CD4-positive, alpha-beta T cell treated with Interferon gamma for 1 hour (primary cell): ENCODE results near the gene ZNF787.
"Not testable (repeated sequence)": the region's sequence is repeated elsewhere in the genome, so short reads cannot be mapped to it uniquely, and the experiment has no call there.

ENCODE experiments used
- DNase-seq: peaks from one replicate; pipeline ENCODE4 v3.0.0-alpha.2; 2020

ZNF787 gene

DNA sequence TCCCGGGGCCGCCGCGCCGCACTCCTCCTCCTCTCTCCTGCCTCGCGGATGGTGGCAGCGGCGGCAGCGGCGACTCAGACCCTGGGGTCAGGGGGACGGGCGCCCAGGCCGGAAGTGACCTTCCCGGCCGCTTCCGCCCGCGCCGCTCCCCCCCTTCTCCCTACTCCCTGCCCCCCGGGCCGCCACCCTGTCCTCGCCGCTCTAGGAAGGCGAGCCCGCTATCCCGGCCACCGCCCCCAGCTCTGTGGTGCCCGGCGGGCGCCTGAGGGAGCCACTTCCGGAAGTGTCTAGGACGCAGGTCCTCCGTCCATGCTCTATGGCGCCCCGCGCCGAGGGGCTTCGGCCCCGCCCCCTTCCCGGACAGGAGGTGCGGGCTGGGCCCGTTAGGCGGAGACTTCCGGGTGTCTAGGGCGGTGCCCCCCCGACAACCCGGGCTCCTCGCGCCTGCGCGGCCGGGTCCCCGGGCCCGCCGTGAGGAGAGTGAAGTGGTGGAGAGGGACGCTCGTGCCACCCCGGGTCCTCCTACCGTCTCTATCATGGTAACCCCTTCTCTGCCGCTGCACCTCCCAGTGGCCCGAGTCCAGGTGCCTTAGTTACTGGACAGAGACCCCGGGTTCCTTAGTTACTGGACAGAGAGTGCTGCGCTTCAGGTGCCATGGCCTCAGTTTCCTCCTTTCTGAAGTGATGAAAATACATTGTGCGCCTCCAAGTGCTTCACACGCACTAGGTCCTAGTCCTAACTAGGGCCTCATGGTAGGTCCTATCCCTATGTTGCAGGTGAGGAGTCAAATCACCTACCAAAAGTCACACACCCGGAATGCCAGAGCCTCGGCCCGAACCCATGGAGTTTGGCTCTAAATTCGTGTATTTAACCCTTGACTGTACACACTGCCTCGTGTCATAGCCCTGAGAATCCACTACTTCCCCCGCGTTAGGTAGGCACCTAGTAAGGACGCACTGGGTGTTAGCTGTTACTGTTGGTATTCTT, at the start of gene ZNF787:
ZNF787 (minus strand) TSS at position 116 of the 988 bp plus-strand sequence. CDS start 18,078 bp downstream, outside the sequence.
- DNase-seq, result peak; percentile 98

DNA sequence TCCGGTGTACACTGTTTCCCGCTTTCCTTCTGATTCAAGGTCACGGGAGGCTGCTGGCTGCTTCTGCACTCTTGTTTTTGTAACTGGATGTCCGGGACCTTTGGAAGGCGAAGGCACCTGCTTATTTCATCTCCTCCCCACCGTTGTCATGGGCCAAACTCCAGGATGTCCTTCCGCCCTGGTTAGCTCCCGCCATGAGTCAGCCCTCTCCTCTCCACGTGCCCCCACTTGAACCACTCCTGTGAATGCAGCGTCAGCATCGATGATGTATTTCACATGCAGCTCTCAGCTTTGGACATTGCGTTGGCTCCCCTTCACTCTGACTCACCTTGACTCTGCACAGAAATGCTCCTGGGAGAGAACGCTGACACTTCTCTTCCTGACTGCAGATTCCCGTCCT, 49.2 kb upstream of the ZNF787 start:
- no peak for DNase-seq

DNA sequence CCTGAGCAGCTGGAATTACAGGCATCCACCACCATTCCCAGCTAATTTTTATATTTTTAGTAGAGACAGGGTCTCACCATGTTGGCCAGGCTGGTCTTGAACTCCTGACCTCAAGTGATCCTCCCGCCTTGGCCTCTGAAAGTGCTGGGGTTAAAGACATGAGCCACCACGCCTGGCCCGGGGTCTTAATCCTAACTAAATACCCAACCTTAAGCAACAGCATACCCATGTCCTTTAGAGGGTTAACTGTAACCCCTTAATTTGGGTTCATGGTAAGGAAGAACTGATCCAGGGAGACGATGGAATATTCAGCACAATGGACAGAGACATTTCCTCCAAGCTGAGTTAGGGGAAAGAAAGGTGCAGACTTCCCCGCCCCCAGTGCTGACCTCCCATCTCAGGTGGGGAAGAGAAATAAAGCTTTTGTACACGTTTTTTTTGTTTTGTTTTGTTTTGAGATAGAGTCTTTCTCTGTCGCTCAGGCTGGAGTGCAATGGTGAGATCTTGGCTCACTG, 46.0 kb upstream of the ZNF787 start:
- no peak for DNase-seq

DNA sequence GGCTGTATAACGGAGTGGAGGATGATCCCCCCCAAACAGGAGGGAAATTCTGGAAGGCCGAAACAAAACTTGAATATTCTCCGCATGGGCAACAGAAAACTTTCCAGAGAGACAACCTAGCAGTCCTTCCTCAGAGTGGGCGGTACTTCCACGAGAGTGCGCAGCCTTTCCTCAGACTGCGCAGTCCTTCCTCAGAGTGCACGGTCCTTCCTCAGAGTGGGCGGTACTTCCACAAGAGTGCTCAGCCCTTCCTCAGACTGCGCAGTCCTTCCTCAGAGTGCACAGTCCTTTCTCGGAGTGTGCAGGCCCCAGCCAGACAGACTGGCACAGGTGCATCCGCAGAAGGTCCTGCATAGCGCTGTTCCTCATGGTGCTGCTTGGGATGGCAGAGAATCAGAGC, 42.0 kb upstream of the ZNF787 start:
- DNase-seq, result no peak

DNA sequence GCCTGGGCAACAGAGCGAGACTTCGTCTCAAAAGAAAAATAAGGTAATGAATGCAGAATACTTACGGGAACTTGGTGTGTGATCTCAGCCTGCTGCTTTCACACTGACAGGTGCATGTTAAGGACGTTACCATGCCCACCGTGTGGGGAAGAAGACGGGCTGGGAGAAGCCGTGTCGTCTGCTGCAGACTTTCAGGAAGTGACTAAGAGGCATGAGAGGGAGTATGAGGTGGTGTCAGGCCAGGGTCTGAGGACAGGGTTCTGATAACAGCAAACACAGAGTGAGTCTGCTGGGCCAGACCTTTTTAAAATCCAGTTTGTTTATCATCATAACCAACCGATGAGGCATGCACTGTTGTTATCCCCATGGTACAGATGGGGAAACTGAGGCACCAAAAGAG, 41.2 kb upstream of the ZNF787 start:
- no peak for DNase-seq

DNA sequence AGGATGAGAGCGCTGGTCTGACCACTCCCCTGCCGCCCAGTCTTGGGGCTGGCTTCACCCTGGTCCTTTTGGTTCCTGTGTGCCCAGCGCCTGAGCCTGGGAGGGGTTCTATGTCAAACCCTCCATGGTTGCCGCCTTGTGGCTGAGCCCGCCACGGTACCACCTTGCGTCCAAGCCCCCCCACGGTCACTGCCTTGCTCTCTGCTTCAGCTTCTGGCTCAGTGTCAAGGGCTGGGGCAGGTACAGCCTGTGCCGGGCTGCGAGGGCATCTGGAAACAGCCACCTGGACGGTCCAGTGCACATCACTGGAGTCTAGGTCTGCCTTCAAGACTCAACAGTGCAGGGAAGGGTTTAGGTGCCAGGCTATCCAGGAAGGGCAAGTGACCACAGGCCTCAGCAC, 40.4 kb upstream of the ZNF787 start:
- DNase-seq, result no peak

DNA sequence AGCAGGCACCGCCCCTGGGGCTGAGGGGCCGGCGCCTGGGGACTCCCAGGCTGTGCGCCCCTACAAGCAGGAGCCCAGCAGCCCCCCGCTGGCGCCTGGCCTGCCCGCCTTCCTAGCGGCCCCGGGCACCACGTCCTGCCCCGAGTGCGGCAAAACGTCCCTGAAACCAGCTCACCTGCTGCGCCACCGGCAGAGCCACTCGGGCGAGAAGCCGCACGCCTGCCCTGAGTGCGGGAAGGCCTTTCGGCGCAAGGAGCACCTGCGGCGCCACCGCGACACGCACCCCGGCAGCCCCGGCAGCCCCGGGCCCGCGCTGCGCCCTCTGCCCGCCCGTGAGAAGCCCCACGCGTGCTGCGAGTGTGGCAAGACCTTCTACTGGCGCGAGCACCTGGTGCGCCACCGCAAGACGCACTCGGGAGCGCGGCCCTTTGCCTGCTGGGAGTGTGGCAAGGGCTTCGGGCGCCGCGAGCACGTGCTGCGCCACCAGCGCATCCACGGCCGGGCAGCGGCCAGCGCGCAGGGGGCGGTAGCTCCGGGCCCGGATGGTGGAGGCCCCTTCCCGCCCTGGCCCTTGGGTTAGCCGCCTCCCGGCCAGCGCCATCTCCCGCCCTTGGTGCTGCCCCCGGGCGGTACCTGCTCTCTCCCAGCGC, 38.7 kb upstream of the ZNF787 start:
- no peak for DNase-seq

DNA sequence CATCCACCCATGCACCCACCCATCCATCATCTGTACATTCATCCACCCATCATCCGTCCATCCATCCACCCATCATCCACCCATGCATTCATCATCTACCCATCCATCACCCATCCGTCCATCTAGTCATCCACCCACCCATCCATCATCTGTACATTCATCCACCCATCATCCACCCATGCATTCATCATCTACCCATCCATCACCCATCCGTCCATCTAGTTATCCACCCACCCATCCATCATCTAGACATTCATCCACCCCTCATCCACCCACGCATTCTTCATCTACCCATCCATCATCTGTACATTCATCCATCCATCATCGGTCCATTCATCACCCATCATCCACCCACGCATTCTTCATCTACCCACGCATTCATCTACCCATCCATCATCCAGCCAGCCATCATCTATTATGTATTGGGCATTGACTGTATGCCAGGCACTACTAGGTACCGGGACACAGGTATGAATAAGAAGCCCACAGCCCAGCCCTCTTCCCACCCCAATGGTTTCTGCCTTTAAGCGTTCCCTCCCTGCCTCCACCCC, 38.0 kb upstream of the ZNF787 start:
- no peak for DNase-seq

DNA sequence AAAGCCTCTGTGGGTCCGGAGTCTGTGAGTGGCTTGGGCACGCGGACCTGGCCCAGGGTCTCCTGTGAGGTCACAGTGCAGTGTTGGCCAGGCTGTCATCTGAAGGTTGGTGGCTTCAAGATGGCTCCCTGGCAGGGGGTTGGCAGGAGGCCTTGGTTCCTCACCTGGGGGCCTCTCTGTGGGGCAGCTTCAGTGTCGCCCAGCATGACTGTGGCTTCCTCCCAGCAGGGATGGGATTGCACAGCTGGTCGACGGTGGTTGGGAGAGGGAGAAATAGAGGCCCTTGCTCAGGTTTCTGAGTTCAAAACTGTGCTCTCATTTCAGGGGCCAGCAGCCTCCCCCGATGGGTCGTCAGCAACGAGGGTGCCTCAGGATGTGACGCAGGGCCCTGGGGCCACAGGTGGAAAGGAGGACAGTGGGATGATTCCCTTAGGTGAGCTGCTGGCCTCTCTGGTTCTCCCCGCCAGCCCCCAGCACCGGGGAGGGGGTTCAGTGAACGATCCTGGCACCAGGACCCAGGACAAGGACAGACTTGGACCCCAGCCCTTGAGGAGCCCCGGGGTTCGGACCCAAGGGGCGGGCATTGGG, 37.2 kb upstream of the ZNF787 start:
- no peak for DNase-seq

DNA sequence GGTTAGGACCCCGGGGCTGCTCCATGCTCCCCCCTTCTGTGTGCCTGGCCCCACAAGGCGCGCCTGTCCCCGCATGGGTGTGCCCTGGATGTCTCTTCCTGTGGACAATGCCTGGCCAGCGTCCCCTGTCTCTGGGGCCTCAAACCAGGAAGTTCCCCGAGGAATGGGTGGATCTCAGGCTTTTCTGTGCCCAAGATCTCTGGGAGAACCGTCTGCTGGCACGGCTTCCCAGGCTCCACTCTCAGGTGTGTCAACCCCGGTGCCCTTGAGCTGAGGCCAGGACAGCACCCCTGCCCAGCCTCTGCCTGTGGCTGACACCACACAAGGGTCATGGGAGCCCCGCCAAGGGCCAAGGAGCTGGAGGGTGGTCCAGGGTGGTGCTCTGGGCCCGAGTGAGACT, 35.7 kb upstream of the ZNF787 start:
- DNase-seq, result no peak

DNA sequence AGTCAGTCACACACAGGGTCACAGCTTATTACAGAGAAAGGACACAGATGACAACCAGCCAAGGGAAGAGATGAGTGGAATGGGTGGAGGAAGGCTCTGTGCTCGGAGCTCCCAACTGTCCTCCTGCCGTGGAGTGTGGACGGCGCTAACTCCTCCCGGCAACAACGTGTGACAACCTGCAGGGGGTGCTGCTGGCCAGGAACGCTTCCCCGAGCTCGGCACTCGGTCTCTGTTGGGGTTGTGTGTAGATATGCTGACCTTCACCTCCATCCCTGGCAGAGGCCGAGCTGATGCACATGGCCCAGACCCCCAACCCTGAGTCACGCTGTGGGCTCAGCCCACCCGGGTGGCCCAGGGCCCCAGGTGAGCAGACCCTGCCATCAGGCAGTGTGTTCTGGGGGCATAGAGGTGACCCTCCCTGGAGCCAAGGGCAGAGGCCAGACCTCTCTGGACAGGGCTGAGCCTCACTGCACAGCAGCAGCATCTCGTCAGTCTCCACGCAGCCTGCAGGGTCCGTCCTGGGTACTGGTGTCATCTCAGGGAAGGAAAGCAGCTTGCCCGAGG, 34.1 kb upstream of the ZNF787 start:
- DNase-seq, result no peak

DNA sequence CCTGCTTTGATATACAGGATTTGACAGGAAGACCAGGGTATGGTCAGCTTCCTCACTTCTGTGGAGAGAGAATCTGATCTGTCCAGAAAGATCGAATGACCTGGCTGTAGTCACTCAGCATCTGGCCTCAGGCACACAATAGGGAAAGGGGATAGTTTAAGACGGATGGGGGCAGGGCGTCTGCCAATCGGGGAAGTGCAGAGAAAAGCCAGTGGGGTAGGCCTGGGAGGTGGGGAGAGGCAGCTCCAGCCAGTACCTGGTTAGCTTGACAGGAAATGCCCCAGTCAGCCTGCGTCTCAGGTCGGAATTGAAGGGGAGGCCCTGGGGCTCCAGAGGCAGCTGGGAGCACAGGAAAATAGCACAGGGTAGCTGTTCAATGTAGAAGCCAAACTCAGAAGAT, 32.4 kb upstream of the ZNF787 start:
- DNase-seq, result no peak

DNA sequence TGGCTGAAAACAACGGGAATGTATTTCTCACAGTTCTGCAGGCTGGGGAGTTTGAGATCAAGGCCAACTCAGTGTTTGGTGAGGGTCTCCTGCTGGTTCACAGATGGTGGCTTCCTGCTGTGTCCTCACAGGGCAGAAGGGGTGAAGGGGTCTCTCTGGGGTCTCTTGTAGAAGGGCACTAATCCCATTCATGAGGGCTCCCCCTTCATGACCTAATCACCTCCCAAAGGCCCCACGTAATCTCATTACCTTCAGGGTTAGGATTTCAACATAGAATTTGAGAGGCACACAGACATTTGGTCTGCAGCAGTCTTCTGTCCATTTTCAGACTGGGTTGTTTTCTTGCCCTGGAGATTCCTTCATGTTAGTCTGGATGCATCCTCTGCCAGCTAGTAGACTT, 31.5 kb upstream of the ZNF787 start:
- DNase-seq, result no peak

DNA sequence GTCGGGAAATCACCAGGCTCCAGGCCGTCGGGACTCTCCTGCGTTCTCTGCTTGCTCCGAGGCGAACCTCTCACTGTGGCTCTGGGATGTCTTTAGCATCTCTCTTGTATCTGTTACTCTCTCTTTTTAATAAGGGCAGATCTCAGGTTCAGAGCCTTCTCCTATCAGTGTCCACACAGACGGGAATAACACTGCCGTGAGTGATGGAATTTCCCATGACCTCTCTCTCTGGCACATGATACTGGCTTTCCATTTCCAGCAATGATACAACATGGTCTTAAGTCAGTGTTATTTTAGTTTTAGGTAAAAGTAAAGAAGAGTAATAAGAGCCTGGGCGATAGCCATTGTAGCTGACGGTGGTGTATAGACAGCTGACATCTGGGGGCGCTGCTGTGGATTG, 29.3 kb upstream of the ZNF787 start:
- no peak for DNase-seq

DNA sequence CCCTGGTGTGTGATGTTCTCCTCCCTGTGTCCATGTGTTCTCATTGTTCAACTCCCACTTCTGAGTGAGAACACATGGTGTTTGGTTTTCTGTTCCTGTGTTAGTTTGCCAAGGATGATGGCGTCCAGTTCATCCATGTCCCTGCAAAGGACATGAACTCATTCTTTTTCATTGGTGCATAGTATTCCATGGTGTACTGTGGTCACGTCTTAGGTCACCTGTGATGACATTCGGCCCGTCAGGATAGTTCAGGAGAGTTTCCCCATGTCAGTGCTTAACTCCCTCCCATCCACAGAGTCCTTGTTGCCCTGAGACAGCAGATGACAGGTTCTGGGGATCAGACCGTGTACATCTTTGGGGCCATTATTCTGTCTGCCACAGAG, 28.6 kb upstream of the ZNF787 start:
- no peak for DNase-seq

DNA sequence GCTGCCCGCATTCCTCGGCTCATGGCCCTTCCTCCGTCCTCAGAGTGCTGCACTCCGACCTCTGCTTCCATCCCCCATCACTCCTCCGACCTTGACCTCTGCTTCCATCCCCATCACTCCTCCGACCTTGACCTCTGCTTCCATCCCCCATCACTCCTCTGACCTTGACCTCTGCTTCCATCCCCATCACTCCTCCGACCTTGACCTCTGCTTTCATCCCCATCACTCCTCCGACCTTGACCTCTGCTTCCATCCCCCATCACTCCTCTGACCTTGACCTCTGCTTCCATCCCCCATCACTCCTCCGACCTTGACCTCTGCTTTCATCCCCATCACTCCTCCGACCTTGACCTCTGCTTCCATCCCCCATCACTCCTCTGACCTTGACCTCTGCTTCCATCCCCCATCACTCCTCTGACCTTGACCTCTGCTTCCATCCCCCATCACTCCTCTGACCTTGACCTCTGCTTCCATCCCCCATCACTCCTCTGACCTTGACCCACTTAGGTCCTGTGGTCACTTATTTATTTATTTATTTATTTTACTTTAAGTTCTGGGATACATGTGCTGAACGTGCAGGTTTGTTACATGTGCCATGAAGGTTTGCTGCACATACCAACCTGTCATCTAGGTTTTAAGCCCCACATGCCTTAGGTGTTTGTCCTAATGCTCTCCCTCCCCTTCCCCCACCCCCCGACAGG, 28.0 kb upstream of the ZNF787 start:
- DNase-seq, result not testable (repeated sequence)

DNA sequence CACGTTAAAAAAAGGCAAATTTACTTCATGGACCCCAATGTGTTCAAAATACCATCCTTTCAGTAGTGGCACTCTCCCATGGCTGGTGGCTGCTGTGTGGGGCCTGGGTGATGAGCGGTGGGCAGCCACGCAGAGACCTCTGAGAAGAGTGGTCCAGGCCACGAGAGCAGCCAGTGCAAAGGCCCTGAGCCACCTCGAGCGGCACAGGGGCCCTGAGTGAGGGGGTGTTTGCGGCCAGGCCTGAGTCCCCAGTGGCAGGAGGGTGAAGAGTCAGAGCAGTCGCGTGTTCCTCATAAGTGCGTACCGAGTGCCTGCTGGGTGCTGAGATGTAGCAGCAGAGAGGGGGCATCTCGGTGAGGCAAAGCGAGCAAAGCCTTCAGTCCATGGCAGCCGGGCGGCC, 27.0 kb upstream of the ZNF787 start:
- no peak for DNase-seq

DNA sequence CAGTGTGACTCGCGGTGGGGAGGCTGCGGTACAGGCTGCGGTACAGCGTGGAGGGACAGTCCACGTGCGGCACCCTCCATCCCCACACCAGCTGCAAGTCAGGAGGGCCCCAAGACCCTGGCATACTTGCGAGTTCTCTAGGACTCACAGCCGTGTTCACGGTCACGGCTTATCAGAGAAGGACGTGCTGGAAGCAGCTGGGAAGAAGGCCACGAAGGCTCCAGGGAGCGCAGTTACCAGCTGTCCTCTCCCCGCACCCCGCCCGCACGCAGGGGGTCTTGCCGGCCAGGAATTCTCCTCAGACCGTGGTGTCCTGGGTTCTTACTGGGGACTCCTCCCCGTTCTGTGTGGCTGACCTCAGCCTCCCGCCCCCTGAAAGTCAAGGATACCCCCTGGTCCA, 26.2 kb upstream of the ZNF787 start:
- no peak for DNase-seq

DNA sequence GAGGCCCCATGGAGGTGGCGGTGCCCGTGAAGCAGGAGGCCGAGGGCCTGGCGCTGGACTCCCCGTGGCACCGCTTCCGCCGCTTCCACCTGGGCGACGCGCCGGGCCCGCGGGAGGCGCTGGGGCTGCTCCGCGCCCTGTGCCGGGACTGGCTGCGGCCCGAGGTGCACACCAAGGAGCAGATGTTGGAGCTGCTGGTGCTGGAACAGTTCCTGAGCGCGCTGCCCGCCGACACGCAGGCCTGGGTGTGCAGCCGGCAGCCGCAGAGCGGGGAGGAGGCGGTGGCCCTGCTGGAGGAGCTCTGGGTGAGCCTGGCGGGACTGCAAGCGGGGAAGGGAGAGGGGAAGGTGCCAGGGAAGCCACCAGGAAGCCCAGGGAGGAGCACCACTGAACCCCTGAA, 25.8 kb upstream of the ZNF787 start:
- DNase-seq, result no peak

DNA sequence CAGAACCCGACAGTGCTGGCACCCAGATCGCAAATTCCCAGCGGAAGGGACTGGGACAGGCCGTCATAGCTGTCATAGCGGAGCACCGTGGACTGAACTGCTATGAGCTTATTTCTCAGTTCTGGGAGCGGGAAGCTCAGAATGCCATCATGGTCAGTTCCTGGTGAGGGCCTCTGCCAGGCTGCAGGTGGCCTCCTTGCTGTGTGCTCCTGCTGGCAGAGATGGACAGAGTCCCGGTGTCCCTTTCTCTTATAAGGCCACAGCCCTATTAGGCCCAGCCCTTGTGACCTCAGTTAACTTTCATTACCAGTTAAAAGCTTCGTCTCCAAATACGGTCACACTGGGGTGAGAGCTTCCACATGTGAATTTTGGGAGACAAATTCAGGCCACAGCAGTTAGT, 24.6 kb upstream of the ZNF787 start:
- DNase-seq, result no peak

DNA sequence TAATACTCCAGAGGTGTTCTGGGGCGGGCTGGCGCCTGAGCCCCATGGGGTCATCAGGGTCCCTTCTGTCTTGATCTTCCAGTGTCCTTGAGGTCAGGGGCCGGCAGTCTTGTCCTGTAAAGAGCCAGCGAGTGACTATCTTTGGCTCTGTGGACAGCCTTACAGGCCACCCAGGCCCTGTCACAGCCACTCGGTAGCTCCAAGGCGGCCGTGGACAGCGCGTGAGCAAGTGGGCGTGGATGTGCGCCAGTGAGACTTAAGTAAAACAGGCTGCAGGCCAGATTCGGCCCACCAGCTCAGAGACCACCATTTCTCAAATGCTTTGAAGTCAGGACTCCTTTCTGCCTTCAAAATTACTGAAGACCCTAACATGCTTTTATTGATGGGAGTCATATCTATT, 23.7 kb upstream of the ZNF787 start:
- no peak for DNase-seq

DNA sequence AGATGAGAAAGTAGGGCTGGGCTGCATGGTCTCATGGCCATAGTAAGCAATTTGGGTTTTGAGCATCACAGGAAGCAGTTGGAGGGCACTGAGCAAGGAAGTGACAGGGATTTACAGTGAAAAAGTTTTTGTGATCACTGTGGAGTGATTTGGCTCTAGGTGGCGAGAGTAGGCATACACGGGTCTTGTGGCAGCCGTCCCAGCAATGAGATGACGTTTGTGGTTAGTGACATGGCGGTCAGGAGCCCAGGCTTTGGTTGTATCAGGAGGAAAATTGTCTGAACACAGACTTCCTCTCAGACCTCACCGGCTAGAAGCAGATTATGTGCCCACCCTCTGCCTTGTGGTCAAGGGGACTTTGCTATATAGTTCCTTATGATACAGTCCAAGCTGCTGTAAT, 23.3 kb upstream of the ZNF787 start:
- DNase-seq, result no peak
